A549 (cell line): Measurements from ENCODE around the gene PNPLA6. TPM values are rescaled to one million over a fixed set of nuclear protein-coding genes. Genes with fewer than 3 reads are reported as not detected.

Experiments
- ATAC-seq, 2 experiments: fragments of 200-7000 bp in 1 of 2; fragments of >200 bp in 1 of 2; cut with Nextera tagmentation in 1 of 2; cut with Tn5 transposase in 1 of 2; 3 replicates each; pipeline versions ENCODE4 v1.8.0 to v1.9.1; 2018 to 2020; ENCODE audit warnings: mild to moderate bottlenecking in 1 of 2, moderate library complexity in 1 of 2
- CTCF ChIA-PET: fragments of 300-600 bp; sonication (Branson Sonifier 250); formaldehyde crosslinking; extraction: SDS; loops from one replicate; lab custom pipeline; 2021; ENCODE audit warnings: antibody characterized with exemption, inconsistent platforms; lab: Yijun Ruan, JAX
- POLR2A ChIA-PET: fragments of 350-600 bp; formaldehyde crosslinking; extraction: SDS; loops from one replicate; lab custom pipeline; 2021; ENCODE audit warnings: antibody characterized with exemption, inconsistent platforms; lab: Yijun Ruan, JAX
- DNase-seq, 2 experiments: peaks; one replicate each; pipeline versions ENCODE4 v3.0.0 to v3.0.0-alpha.2; 2011 to 2016; ENCODE audit warnings: low read depth in 1 of 2, low spot score in 1 of 2
- FAIRE-seq: peaks from 2 replicates; lab custom pipeline; 2011; peaks lifted over from hg19 to GRCh38; lab: Jason Lieb, UNC
- H3K27ac ChIP-seq, 2 experiments: fragments of >200 bp; sonication (Bioruptor Twin); formaldehyde crosslinking; 3 replicates each; pipeline ENCODE4 v1.5.1; 2016 to 2017
- H3K4me1 ChIP-seq: fragments of >200 bp; sonication (Bioruptor Twin); formaldehyde crosslinking; 3 replicates; pipeline ENCODE4 v1.6.1; 2016
- H3K4me2 ChIP-seq: fragments of >200 bp; sonication (Bioruptor Twin); formaldehyde crosslinking; 3 replicates; pipeline ENCODE4 v1.6.1; 2016
- H3K4me3 ChIP-seq: fragments of >200 bp; sonication (Bioruptor Twin); formaldehyde crosslinking; 3 replicates; pipeline ENCODE4 v1.5.1; 2016
- H3K9me3 ChIP-seq: fragments of >200 bp; sonication (Bioruptor Twin); formaldehyde crosslinking; 3 replicates; pipeline ENCODE4 v1.6.1; 2016
- CBX8 ChIP-seq: fragments of 200-600 bp; sonication (generic); IDR thresholded peaks from 2 replicates; pipeline ENCODE4 v1.6.1; 2016
- CEBPB ChIP-seq, 2 experiments: fragments of >200 bp in 1 of 2; sonication (Bioruptor Twin) in 1 of 2; formaldehyde crosslinking in 1 of 2; IDR thresholded peaks; 2 replicates each; pipeline ENCODE4 v1.6.1; 2012 to 2016
- CHD4 ChIP-seq: fragments of 200-600 bp; sonication (generic); IDR thresholded peaks from 2 replicates; pipeline ENCODE4 v1.6.1; 2016; ENCODE audit warnings: antibody characterized with exemption, mild to moderate bottlenecking, borderline replicate concordance
- CTCF ChIP-seq: fragments of >200 bp; sonication (Bioruptor Twin); formaldehyde crosslinking; IDR thresholded peaks from 3 replicates; pipeline ENCODE4 v1.5.1; 2016
- EP300 ChIP-seq, 2 experiments: fragments of >200 bp; sonication (Bioruptor Twin); formaldehyde crosslinking; IDR thresholded peaks; 2 replicates in 1 of 2; 3 replicates in 1 of 2; pipeline ENCODE4 v1.6.1; 2016 to 2017
- FOSB ChIP-seq: fragments of 250-450 bp; sonication (Bioruptor Pico); IDR thresholded peaks from 2 replicates; pipeline ENCODE4 v1.5.0; 2020; ENCODE audit warnings: mild to moderate bottlenecking, moderate library complexity
- FOSL2 ChIP-seq, 2 experiments: fragments of 450-650 bp in 1 of 2; fragments of >200 bp in 1 of 2; sonication (Bioruptor Twin) in 1 of 2; formaldehyde crosslinking; IDR thresholded peaks; 2 replicates each; pipeline versions ENCODE4 v1.5.0 to v1.6.1; 2016 to 2020; ENCODE audit warnings: mild to moderate bottlenecking in 1 of 2, moderate library complexity in 1 of 2
- HOXA7 ChIP-seq: fragments of 250-450 bp; sonication (Bioruptor Pico); IDR thresholded peaks from 2 replicates; pipeline ENCODE4 v1.5.0; 2020; ENCODE audit warnings: mild to moderate bottlenecking, moderate library complexity
- REST ChIP-seq: fragments of 200-600 bp; sonication (generic); IDR thresholded peaks from 2 replicates; pipeline ENCODE4 v1.6.1; 2016; ENCODE audit warnings: antibody characterized with exemption, mild to moderate bottlenecking, moderate library complexity
- RNF2 ChIP-seq: fragments of 200-600 bp; sonication (generic); IDR thresholded peaks from 2 replicates; pipeline ENCODE4 v1.6.1; 2016; ENCODE audit warnings: low read depth, mild to moderate bottlenecking, antibody characterized with exemption, moderate library complexity, borderline replicate concordance
- WGBS: methylation state at CpG from one replicate; pipeline ENCODE4 v1.1.6; 2017; ENCODE audit errors: missing lambda C conversion rate; 5-methylcytosine and 5-hydroxymethylcytosine counted together
- polyA plus RNA-seq, 4 experiments: library from polyadenylated mRNA; depleted of rRNA in 3 of 4; stranded (reverse); fragments of >200 nt; fragmentation: RNase III in 1 of 4; extraction: RNeasy Plus Mini Kit Qiagen cat#74134 plus additional on column Dnase treatment in 1 of 4; gene quantifications; 2 replicates in 3 of 4; 3 replicates in 1 of 4; pipeline ENCODE4 v1.2.3, GENCODE V29; 2011 to 2017
- TF ChIP-seq, protein P1 (sequence below): fragments of >200 bp; sonication (Bioruptor Twin); formaldehyde crosslinking; IDR thresholded peaks from 3 replicates; pipeline ENCODE4 v1.6.1; 2016

Gene PNPLA6
- polyA plus RNA-seq, 2 of the 4 experiments (the other 2 are of a cell fraction), result 17.0 to 58.1 TPM

GRCh38 chr19:7603919-7604318, 68.4 kb downstream of the PNPLA6 start:
- Histone ChIP-seq H3K9me3 (no peaks in the 10 kb centered on the region), H3K4me1 (no peaks in the 10 kb centered on the region), H3K4me3 (no peak overlapping the region), H3K4me2 (no peak overlapping the region), H3K27ac (no peak overlapping the region)
- no peak for DNase-seq
- 65% methylated on average over 9 of the region's 9 CpGs for WGBS
- FAIRE-seq, result no peak
- POLR2A ChIA-PET, result no interaction called here
- TF ChIP-seq CHD4, result no peak
- TF ChIP-seq, protein P1, sequence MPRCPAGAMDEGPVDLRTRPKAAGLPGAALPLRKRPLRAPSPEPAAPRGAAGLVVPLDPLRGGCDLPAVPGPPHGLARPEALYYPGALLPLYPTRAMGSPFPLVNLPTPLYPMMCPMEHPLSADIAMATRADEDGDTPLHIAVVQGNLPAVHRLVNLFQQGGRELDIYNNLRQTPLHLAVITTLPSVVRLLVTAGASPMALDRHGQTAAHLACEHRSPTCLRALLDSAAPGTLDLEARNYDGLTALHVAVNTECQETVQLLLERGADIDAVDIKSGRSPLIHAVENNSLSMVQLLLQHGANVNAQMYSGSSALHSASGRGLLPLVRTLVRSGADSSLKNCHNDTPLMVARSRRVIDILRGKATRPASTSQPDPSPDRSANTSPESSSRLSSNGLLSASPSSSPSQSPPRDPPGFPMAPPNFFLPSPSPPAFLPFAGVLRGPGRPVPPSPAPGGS, result no peak
- CTCF ChIA-PET, result interaction anchor here (2.0 kb wide), 1 partner anchor 36 kb away, joined by 7 read pairs; no protein-coding TSS in a partner anchor
- no peak for ATAC-seq

GRCh38 chr19:7605490-7606222, 70.1 kb downstream of the PNPLA6 start:
- ChIA-PET POLR2A (interaction anchor here (1.0 to 1.2 kb wide), 2 partner anchors 24 to 32 kb away, joined by 3 to 5 read pairs; partner anchors contain the start of genes PET100 and XAB2), CTCF (interaction anchor here (1.0 to 3.3 kb wide), 3 partner anchors 8 to 75 kb away, joined by 3 to 13 read pairs (median 3); partner anchors contain the start of gene TRAPPC5)
- H3K4me1 ChIP-seq, result no peaks in the 10 kb centered on the region
- TF ChIP-seq REST (no peak), FOSL2 (IDR thresholded peaks at IDR 0.05) (no peak), FOSL2 (CRISPR knock-in tag; IDR thresholded peaks at IDR 0.05) (no peak), HOXA7 (no peak), EP300 (IDR thresholded peaks at IDR 0.05) (no peak), RNF2 (no peak), FOSB (CRISPR knock-in tag) (no peak)
- 48% methylated on average over 11 of the region's 14 CpGs for WGBS
- DNase-seq, result peak in 1 of 2 experiments; percentile 72
- H3K27ac ChIP-seq, result no peak overlapping the region
- peak; percentile 67 to 88 for ATAC-seq
- H3K9me3 ChIP-seq, result no peaks in the 10 kb centered on the region
- no peak for FAIRE-seq
- H3K4me2 ChIP-seq, result no peak overlapping the region
- H3K4me3 ChIP-seq, result no peak overlapping the region

DNA sequence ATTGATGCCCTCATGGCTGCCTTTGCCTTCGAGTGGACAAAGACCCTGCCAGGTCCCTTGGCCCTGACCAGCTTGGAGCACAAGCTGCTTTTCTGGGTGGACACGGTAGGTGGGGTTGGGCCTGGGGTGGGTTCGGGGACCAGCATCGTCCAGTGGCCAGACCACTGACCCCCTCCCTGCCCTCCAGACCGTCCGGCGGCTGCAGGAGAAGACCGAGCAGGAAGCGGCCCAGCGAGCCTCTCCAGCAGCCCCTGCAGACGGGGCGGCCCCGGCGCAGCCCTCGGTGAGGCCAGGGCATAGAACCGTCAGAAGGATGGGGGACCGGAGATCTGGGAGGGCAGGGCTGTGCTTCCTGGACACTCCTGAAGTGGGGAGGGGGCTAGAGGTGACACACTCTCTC, 70.8 kb downstream of the PNPLA6 start:
- no peak for ATAC-seq
- WGBS, result 88% methylated on average over 5 of the region's 17 CpGs
- TF ChIP-seq CTCF, result no peak
- no peak for TF ChIP-seq CEBPB (IDR thresholded peaks at IDR 0.05)
- TF ChIP-seq CBX8, result no peak
- H3K9me3 ChIP-seq, result no peaks in the 10 kb centered on the region
- POLR2A ChIA-PET, result no interaction called here
- H3K4me3 ChIP-seq, result no peak overlapping the region
- DNase-seq, result no peak
- CTCF ChIA-PET, result interaction anchor here (1.7 to 3.3 kb wide), 2 partner anchors 9 to 75 kb away, joined by 3 to 13 read pairs; partner anchors contain the start of gene TRAPPC5
- H3K27ac ChIP-seq, result no peak overlapping the region
- H3K4me2 ChIP-seq, result no peak overlapping the region
- FAIRE-seq, result no peak
- no peaks in the 10 kb centered on the region for H3K4me1 ChIP-seq
